HG03442 (cell line): ENCODE data around the gene LRCH1.

ENCODE experiments used
- ATAC-seq: cut with Tn5 transposase; IDR thresholded peaks from one replicate; pipeline ENCODE4 v1.9.1; 2021; ENCODE audit warnings: mild to moderate bottlenecking, moderate library complexity; ENCODE audit not compliant: unreplicated experiment

LRCH1 gene

GRCh38 chr13:46775385-46776107 is 222.6 kb downstream of the LRCH1 start:
- no peak for ATAC-seq

GRCh38 chr13:46778095-46778494 is 225.1 kb downstream of the LRCH1 start:
- ATAC-seq = no peak

DNA sequence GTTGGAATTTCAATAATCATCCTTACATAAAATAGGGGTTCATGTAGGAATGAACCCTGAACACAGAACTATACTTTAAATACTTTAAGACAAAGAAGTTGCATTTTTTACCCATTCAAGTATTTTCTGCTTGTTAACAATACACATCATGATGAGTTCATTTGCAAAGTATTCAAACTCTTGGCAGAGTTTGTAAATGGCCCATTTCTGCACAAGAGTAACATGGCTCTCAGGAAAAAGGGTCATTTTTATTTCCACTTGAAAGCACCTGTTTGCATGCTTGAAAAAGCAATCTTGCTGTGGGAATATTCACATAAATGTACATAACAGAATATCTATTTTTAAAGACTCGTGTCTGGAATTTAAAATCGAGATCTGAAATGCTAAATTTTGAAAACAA is 225.9 kb downstream of the LRCH1 start:
- ATAC-seq = no peak

- no peak for ATAC-seq
Measured at GRCh38 chr13:46782066-46782465, 229.1 kb downstream of the LRCH1 start.

GRCh38 chr13:46782691-46783090 is 229.7 kb downstream of the LRCH1 start:
- ATAC-seq = no peak

GRCh38 chr13:46783504-46783903 is 230.5 kb downstream of the LRCH1 start:
- no peak for ATAC-seq

DNA sequence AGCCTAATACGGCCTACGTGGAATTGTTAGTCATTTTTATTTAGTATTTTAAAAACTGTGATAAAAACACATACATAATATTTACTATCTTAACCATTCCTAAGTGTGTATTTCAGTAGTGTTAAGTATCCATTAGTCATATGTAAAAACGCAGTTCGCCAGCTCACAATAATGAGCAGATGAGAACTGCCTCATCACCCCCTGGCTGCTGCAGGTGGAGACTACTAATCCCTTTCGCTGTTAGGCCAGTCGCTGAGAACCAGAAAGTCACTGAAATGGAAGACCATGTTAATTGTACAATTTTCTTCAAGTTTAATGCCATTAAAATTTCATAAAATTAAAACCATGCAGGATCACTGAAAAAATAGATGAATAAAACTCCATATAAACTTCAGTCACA is 242.4 kb downstream of the LRCH1 start:
- ATAC-seq = no peak

GRCh38 chr13:46796129-46796514 is 243.2 kb downstream of the LRCH1 start:
- ATAC-seq = no peak

GRCh38 chr13:46796515-46797474 is 243.8 kb downstream of the LRCH1 start, which contains the start of gene ESD:
TSS of gene ESD (minus strand) at chr13:46797161. CDS start at chr13:46791413, 5,748 bp downstream.
- peak; percentile 89 for ATAC-seq

DNA sequence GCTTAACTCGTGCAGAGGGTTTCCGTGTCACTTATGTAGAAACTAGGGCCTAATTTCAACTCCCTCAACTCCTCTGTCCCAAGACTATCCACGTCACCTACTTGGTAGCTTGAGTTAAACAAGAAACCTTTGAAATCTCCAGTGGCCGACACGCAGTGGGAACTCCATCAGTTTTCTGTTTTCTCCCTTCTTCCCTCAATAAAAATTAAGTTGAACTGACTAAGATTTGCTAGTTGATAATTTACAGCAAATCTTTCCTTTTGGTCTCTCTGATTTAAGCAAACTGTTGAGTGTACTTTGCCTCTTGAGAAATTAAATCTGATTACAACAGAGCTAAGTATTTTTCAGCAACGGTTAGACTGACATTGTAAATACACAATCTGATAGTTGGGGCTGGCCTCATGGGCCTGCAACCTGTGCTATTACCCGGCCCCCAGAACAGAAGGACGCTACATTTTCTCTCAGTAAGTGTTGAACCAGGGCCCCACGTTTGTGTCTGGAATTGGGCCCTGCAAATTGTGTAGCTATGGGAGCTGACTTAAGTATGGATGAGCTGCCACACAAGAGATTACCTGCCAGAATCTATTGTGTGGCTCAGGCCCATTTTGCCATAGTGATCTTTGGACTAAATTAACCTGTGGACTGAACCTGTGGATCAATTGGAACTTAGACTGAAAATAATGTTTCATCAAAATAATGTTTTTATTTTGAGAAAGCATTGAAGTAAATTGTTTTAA is 244.7 kb downstream of the LRCH1 start:
- ATAC-seq = no peak

DNA sequence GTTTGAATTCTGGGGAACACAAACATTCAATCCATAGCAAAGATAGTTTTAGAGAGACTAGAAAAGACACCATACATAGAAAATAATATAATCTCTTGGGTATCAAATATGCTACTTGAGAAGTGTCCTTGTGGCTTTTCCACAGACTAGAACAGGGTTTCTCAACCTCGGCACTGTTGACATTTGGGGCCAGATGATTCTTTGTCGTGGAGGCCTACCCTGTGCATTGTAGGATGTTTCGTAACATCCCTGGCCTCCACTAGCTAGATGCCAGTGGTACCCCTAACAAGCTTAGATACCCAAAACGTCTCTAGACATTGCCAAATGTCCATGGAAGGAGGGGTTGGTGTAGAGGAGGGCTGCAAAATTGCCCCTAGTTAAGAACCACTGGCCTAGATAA is 246.2 kb downstream of the LRCH1 start:
- no peak for ATAC-seq

GRCh38 chr13:46801858-46802257 is 248.9 kb downstream of the LRCH1 start:
- no peak for ATAC-seq
